ENCODE measurements around the gene SNX27. TPM values are rescaled to one million over a fixed set of nuclear protein-coding genes. Genes with fewer than 3 reads are reported as not detected.

SNX27 gene
- total RNA-seq, 1 experiment from 2014 or later = 56.0 TPM

DNA sequence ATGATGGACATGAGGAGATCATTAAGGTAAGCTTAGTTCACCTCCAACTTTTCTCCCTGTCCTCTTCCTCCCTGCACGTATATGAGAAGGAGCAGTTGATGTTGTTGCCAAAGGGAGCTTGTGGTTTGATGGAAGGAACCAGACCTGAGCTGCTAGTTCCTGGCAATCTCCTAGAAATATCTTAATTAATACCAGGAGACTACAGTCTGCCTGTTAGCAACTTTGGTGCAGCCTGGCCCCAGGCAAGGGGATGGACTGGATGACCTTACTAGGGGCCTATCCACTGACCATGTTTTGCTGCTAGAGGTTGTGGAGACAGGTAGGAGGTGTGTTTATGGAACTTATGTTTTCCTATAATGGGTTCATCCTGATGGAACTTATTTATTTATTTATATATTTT, 49.2 kb upstream of the SNX27 start (continued):
- TF ChIP-seq, protein P1, sequence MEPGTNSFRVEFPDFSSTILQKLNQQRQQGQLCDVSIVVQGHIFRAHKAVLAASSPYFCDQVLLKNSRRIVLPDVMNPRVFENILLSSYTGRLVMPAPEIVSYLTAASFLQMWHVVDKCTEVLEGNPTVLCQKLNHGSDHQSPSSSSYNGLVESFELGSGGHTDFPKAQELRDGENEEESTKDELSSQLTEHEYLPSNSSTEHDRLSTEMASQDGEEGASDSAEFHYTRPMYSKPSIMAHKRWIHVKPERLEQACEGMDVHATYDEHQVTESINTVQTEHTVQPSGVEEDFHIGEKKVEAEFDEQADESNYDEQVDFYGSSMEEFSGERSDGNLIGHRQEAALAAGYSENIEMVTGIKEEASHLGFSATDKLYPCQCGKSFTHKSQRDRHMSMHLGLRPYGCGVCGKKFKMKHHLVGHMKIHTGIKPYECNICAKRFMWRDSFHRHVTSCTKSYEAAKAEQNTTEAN (CRISPR knock-in tag; IDR thresholded peaks at IDR 0.05) = no peak
- TF ChIP-seq, protein P2, sequence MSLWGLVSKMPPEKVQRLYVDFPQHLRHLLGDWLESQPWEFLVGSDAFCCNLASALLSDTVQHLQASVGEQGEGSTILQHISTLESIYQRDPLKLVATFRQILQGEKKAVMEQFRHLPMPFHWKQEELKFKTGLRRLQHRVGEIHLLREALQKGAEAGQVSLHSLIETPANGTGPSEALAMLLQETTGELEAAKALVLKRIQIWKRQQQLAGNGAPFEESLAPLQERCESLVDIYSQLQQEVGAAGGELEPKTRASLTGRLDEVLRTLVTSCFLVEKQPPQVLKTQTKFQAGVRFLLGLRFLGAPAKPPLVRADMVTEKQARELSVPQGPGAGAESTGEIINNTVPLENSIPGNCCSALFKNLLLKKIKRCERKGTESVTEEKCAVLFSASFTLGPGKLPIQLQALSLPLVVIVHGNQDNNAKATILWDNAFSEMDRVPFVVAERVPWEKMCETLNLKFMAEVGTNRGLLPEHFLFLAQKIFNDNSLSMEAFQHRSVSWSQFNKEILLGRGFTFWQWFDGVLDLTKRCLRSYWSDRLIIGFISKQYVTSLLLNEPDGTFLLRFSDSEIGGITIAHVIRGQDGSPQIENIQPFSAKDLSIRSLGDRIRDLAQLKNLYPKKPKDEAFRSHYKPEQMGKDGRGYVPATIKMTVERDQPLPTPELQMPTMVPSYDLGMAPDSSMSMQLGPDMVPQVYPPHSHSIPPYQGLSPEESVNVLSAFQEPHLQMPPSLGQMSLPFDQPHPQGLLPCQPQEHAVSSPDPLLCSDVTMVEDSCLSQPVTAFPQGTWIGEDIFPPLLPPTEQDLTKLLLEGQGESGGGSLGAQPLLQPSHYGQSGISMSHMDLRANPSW (CRISPR knock-in tag; conservative IDR thresholded peaks at IDR 0.05; ENCODE audit: low read depth) = no peak
- TF ChIP-seq ZNF263 (CRISPR knock-in tag; IDR thresholded peaks at IDR 0.05; ENCODE audit: low read depth) = no peak
- TF ChIP-seq TP53 (CRISPR knock-in tag; IDR thresholded peaks at IDR 0.05) = no peak
- TF ChIP-seq, protein P3, sequence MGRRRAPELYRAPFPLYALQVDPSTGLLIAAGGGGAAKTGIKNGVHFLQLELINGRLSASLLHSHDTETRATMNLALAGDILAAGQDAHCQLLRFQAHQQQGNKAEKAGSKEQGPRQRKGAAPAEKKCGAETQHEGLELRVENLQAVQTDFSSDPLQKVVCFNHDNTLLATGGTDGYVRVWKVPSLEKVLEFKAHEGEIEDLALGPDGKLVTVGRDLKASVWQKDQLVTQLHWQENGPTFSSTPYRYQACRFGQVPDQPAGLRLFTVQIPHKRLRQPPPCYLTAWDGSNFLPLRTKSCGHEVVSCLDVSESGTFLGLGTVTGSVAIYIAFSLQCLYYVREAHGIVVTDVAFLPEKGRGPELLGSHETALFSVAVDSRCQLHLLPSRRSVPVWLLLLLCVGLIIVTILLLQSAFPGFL (CRISPR knock-in tag; IDR thresholded peaks at IDR 0.05; ENCODE audit: borderline replicate concordance) = no peak
- TF ChIP-seq EMX1 (CRISPR knock-in tag; IDR thresholded peaks at IDR 0.05) = no peak
- TF ChIP-seq TCF7 (CRISPR knock-in tag; IDR thresholded peaks at IDR 0.05; ENCODE audit: low read depth) = no peak
- TF ChIP-seq ZNF232 (CRISPR knock-in tag; IDR thresholded peaks at IDR 0.05) = no peak
- TF ChIP-seq ATF1 (CRISPR knock-in tag; IDR thresholded peaks at IDR 0.05) = no peak
- TF ChIP-seq, protein P4, sequence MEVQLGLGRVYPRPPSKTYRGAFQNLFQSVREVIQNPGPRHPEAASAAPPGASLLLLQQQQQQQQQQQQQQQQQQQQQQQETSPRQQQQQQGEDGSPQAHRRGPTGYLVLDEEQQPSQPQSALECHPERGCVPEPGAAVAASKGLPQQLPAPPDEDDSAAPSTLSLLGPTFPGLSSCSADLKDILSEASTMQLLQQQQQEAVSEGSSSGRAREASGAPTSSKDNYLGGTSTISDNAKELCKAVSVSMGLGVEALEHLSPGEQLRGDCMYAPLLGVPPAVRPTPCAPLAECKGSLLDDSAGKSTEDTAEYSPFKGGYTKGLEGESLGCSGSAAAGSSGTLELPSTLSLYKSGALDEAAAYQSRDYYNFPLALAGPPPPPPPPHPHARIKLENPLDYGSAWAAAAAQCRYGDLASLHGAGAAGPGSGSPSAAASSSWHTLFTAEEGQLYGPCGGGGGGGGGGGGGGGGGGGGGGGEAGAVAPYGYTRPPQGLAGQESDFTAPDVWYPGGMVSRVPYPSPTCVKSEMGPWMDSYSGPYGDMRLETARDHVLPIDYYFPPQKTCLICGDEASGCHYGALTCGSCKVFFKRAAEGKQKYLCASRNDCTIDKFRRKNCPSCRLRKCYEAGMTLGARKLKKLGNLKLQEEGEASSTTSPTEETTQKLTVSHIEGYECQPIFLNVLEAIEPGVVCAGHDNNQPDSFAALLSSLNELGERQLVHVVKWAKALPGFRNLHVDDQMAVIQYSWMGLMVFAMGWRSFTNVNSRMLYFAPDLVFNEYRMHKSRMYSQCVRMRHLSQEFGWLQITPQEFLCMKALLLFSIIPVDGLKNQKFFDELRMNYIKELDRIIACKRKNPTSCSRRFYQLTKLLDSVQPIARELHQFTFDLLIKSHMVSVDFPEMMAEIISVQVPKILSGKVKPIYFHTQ (CRISPR knock-in tag; IDR thresholded peaks at IDR 0.05) = no peak
- no peak for TF ChIP-seq GABPB1 (CRISPR knock-in tag; IDR thresholded peaks at IDR 0.05)
- TF ChIP-seq MYBL2 (CRISPR knock-in tag; IDR thresholded peaks at IDR 0.05) = no peak
- TF ChIP-seq, protein P5, sequence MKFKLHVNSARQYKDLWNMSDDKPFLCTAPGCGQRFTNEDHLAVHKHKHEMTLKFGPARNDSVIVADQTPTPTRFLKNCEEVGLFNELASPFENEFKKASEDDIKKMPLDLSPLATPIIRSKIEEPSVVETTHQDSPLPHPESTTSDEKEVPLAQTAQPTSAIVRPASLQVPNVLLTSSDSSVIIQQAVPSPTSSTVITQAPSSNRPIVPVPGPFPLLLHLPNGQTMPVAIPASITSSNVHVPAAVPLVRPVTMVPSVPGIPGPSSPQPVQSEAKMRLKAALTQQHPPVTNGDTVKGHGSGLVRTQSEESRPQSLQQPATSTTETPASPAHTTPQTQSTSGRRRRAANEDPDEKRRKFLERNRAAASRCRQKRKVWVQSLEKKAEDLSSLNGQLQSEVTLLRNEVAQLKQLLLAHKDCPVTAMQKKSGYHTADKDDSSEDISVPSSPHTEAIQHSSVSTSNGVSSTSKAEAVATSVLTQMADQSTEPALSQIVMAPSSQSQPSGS (CRISPR knock-in tag; IDR thresholded peaks at IDR 0.05; ENCODE audit: borderline replicate concordance, low read depth) = no peak
- TF ChIP-seq RELA (CRISPR knock-in tag; IDR thresholded peaks at IDR 0.05; ENCODE audit: borderline replicate concordance) = no peak

DNA sequence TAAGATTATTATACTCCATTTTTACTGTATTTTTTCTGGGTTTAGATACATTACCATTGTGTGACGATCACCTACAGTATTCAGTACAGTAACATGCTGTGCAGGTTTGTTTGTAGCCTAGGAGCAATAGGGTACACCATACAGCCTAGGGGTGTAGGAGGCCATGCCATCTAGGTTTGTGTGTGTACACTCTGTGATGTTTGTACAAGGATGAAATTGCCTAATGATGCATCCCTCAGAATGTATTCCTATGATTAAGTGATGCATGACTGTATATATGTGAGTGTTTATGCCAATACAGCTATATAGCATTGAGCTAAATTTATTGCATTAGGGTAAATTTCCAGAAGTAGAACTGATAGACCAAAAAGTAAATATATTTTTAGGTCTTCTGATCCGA, 48.5 kb upstream of the SNX27 start:
- no peak for ATAC-seq
- ChIA-PET CTCF (no interaction called here), POLR2A (no interaction called here)
- Mint-ChIP-seq H3K27me3 (ENCODE audit: low read depth) (no peaks in the 10 kb centered on the region), H3K9me3 (no peaks in the 10 kb centered on the region), H3K36me3 (peaks cover 2% of the 10 kb centered on the region; the same call in 1 of the 2 replicates), H3K4me3 (no peak overlapping the region), H3K27ac (no peak overlapping the region), H3K4me1 (peaks cover 11% of the 10 kb centered on the region)
- DNase-seq (ENCODE audit: low spot score) = no peak
- TF ChIP-seq TEAD1 (CRISPR knock-in tag; IDR thresholded peaks at IDR 0.05) = no peak
- TF ChIP-seq ESRRA (CRISPR knock-in tag; IDR thresholded peaks at IDR 0.05; ENCODE audit: borderline replicate concordance) = no peak
- TF ChIP-seq ETV6 (CRISPR knock-in tag; IDR thresholded peaks at IDR 0.05) = no peak
- no peak for TF ChIP-seq ATF1 (CRISPR knock-in tag; IDR thresholded peaks at IDR 0.05)
- TF ChIP-seq ZNF121 (CRISPR knock-in tag; IDR thresholded peaks at IDR 0.05) = no peak
- TF ChIP-seq NR1H2 (CRISPR knock-in tag; IDR thresholded peaks at IDR 0.05) = no peak
- TF ChIP-seq, protein P6, sequence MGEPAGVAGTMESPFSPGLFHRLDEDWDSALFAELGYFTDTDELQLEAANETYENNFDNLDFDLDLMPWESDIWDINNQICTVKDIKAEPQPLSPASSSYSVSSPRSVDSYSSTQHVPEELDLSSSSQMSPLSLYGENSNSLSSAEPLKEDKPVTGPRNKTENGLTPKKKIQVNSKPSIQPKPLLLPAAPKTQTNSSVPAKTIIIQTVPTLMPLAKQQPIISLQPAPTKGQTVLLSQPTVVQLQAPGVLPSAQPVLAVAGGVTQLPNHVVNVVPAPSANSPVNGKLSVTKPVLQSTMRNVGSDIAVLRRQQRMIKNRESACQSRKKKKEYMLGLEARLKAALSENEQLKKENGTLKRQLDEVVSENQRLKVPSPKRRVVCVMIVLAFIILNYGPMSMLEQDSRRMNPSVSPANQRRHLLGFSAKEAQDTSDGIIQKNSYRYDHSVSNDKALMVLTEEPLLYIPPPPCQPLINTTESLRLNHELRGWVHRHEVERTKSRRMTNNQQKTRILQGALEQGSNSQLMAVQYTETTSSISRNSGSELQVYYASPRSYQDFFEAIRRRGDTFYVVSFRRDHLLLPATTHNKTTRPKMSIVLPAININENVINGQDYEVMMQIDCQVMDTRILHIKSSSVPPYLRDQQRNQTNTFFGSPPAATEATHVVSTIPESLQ (CRISPR knock-in tag; IDR thresholded peaks at IDR 0.05) = no peak
- no peak for TF ChIP-seq NFYB (CRISPR knock-in tag; conservative IDR thresholded peaks at IDR 0.05; ENCODE audit: low read depth)
- TF ChIP-seq, protein P7, sequence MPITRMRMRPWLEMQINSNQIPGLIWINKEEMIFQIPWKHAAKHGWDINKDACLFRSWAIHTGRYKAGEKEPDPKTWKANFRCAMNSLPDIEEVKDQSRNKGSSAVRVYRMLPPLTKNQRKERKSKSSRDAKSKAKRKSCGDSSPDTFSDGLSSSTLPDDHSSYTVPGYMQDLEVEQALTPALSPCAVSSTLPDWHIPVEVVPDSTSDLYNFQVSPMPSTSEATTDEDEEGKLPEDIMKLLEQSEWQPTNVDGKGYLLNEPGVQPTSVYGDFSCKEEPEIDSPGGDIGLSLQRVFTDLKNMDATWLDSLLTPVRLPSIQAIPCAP (CRISPR knock-in tag; IDR thresholded peaks at IDR 0.05) = no peak
- TF ChIP-seq, protein P8, sequence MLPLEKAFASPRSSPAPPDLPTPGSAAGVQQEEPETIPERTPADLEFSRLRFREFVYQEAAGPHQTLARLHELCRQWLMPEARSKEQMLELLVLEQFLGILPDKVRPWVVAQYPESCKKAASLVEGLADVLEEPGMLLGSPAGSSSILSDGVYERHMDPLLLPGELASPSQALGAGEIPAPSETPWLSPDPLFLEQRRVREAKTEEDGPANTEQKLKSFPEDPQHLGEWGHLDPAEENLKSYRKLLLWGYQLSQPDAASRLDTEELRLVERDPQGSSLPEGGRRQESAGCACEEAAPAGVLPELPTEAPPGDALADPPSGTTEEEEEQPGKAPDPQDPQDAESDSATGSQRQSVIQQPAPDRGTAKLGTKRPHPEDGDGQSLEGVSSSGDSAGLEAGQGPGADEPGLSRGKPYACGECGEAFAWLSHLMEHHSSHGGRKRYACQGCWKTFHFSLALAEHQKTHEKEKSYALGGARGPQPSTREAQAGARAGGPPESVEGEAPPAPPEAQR (CRISPR knock-in tag; IDR thresholded peaks at IDR 0.05) = no peak
- no peak for TF ChIP-seq SMAD4 (CRISPR knock-in tag; IDR thresholded peaks at IDR 0.05)
- no peak for TF ChIP-seq ZNF423 (CRISPR knock-in tag; IDR thresholded peaks at IDR 0.05)

Measured in WTC11 (cell line).